Endodermal cell (in vitro differentiated cells): Measurements from ENCODE around the gene NFE2L1. TPM values are rescaled to one million over a fixed set of nuclear protein-coding genes. Genes with fewer than 3 reads are reported as not detected.

Experiments
- DNase-seq: peaks from one replicate; pipeline ENCODE4 v3.0.0-alpha.2; 2017
- H3K27ac ChIP-seq: 2 replicates; pipeline ENCODE4 v1.5.1; 2013; ENCODE audit warnings: mild to moderate bottlenecking, low read depth, low read length, moderate library complexity
- H3K27me3 ChIP-seq: 2 replicates; pipeline ENCODE4 v1.6.1; 2013; ENCODE audit warnings: mild to moderate bottlenecking, low read length, moderate library complexity; ENCODE audit not compliant: insufficient read depth, control insufficient read depth, poor library complexity, severe bottlenecking
- H3K36me3 ChIP-seq: 2 replicates; pipeline ENCODE4 v1.7.0; 2013; ENCODE audit warnings: mild to moderate bottlenecking, low read length, moderate library complexity; ENCODE audit not compliant: control insufficient read depth, insufficient read depth
- H3K4me1 ChIP-seq: one replicate; pipeline ENCODE4 v1.7.0; 2013; ENCODE audit warnings: low read length; ENCODE audit not compliant: control insufficient read depth, insufficient read depth
- H3K4me3 ChIP-seq: 2 replicates; pipeline ENCODE4 v1.5.1; 2013; ENCODE audit warnings: mild to moderate bottlenecking, low read length, moderate library complexity
- H3K9ac ChIP-seq: 2 replicates; pipeline ENCODE4 v1.6.1; 2013; ENCODE audit warnings: mild to moderate bottlenecking, low read length, moderate library complexity; ENCODE audit not compliant: poor library complexity, severe bottlenecking; ENCODE audit errors: extremely low read depth
- H3K9me3 ChIP-seq: 2 replicates; pipeline ENCODE4 v1.6.1; 2013; ENCODE audit warnings: mild to moderate bottlenecking, low read length, moderate library complexity; ENCODE audit not compliant: control insufficient read depth
- H3K27ac Mint-ChIP-seq: 2 replicates; pipeline ENCODE4 v1.8.0; 2020; ENCODE audit warnings: mixed read lengths
- H3K27me3 Mint-ChIP-seq: 2 replicates; pipeline ENCODE4 v1.8.0; 2021; ENCODE audit warnings: mild to moderate bottlenecking, mixed read lengths; ENCODE audit not compliant: insufficient read depth
- H3K36me3 Mint-ChIP-seq: 2 replicates; pipeline ENCODE4 v1.8.0; 2020; ENCODE audit warnings: low read depth, mixed read lengths
- H3K4me1 Mint-ChIP-seq: 2 replicates; pipeline ENCODE4 v1.8.0; 2020; ENCODE audit warnings: mixed read lengths
- H3K4me3 Mint-ChIP-seq: 2 replicates; pipeline ENCODE4 v1.8.0; 2020; ENCODE audit warnings: mild to moderate bottlenecking, moderate library complexity, mixed read lengths
- H3K9me3 Mint-ChIP-seq: 2 replicates; pipeline ENCODE4 v1.8.0; 2020; ENCODE audit warnings: mild to moderate bottlenecking, mixed read lengths
- WGBS, 2 experiments: methylation state at CpG; one replicate each; pipeline versions ENCODE4 v1.1.5 to v1.1.7; 2013; ENCODE audit warnings: missing lambda C conversion rate in 2 of 2, mixed read lengths in 1 of 2; ENCODE audit not compliant: insufficient coverage in 1 of 2, insufficient read length in 1 of 2; 5-methylcytosine and 5-hydroxymethylcytosine counted together
- total RNA-seq, 2 donors: library from RNA; stranded (reverse); fragmentation: NEBNext Ultra II Directional in 1 of 2; extraction: Animal tissue kit (Norgen Biotek cat#: 25700) in 1 of 2; gene quantifications; 2 replicates in 1 of 2; 3 replicates in 1 of 2; pipeline ENCODE4 v1.2.1, GENCODE V29; 2021
- TF ChIP-seq, protein P1 (sequence below): fragments of 200-600 bp; sonication (generic); conservative IDR thresholded peaks from 2 replicates; pipeline ENCODE4 v1.5.0; 2021; ENCODE audit warnings: antibody characterized with exemption, mild to moderate bottlenecking

The NFE2L1 gene
- total RNA-seq, 2 donors from 2014 or later: 122 to 135 TPM

DNA sequence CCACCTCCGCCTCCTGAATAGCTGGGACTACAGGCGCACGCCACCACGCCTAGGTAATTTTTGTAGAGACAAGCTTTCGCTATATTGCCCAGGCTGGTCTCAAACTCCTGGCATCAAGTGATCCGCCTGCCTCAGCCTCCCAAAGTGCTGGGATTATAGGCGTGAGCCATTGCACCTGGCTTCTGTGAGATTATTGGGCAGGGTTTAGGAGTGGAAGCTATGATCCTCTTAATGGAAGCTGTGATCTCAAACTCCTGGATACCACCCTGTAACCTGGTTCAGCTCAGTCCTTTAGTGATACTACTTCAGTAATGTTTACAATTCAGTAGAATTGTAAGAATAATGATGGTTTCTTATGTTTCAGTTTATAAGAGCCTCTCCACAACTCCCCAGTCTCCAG, 14.1 kb downstream of the NFE2L1 start:
- peaks cover 85% of the 10 kb centered on the region for H3K36me3 ChIP-seq
- no peak overlapping the region for H3K27ac Mint-ChIP-seq
- peaks cover 75% of the 10 kb centered on the region for H3K36me3 Mint-ChIP-seq
- no peak overlapping the region for H3K4me3 ChIP-seq
- DNase-seq: no peak
- TF ChIP-seq, protein P1, sequence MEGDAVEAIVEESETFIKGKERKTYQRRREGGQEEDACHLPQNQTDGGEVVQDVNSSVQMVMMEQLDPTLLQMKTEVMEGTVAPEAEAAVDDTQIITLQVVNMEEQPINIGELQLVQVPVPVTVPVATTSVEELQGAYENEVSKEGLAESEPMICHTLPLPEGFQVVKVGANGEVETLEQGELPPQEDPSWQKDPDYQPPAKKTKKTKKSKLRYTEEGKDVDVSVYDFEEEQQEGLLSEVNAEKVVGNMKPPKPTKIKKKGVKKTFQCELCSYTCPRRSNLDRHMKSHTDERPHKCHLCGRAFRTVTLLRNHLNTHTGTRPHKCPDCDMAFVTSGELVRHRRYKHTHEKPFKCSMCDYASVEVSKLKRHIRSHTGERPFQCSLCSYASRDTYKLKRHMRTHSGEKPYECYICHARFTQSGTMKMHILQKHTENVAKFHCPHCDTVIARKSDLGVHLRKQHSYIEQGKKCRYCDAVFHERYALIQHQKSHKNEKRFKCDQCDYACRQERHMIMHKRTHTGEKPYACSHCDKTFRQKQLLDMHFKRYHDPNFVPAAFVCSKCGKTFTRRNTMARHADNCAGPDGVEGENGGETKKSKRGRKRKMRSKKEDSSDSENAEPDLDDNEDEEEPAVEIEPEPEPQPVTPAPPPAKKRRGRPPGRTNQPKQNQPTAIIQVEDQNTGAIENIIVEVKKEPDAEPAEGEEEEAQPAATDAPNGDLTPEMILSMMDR: no peak
- H3K4me1 ChIP-seq: peaks cover 2% of the 10 kb centered on the region
- H3K9ac ChIP-seq: no peak overlapping the region
- WGBS, 2 experiments: 95 to 97% methylated on average over 7 of the region's 7 CpGs
- H3K27me3 Mint-ChIP-seq: no peaks in the 10 kb centered on the region
- H3K27ac ChIP-seq: no peak overlapping the region
- no peaks in the 10 kb centered on the region for H3K9me3 ChIP-seq
- H3K4me3 Mint-ChIP-seq: no peak overlapping the region
- H3K9me3 Mint-ChIP-seq: no peaks in the 10 kb centered on the region
- H3K4me1 Mint-ChIP-seq: peaks cover 14% of the 10 kb centered on the region
- no peaks in the 10 kb centered on the region for H3K27me3 ChIP-seq

DNA sequence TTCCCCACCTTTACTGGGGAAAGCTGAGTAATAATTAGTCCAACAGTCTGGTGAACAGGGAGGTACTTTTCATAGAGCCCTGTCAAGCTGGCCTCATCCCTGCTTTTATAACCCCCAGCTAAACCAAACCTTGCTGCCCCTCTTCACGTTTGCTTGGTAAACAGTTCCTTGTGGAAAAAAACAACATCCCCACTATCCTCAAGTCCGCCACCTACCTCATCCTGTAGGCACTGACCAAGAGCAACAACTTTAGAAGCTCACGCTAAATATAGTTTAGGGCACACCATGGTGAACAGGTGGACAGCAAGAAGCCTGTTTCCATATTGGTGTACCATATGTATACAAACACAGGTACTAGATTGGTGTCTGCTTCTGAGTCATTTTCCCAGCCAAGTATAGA, 16.5 kb downstream of the NFE2L1 start:
- TF ChIP-seq, protein P1: peak; percentile 44
- WGBS, 2 experiments: 89 to 94% methylated on average over 2 to 3 of the region's 3 CpGs
- Histone ChIP-seq H3K27me3 (no peaks in the 10 kb centered on the region), H3K36me3 (peaks cover 77% of the 10 kb centered on the region), H3K4me3 (no peak overlapping the region), H3K4me1 (no peaks in the 10 kb centered on the region), H3K9me3 (no peaks in the 10 kb centered on the region), H3K27ac (no peak overlapping the region), H3K9ac (no peak overlapping the region)
- Mint-ChIP-seq H3K27ac (peak overlapping the region; percentile 59), H3K36me3 (peaks cover 63% of the 10 kb centered on the region), H3K9me3 (no peaks in the 10 kb centered on the region), H3K4me1 (peaks cover 11% of the 10 kb centered on the region), H3K4me3 (no peak overlapping the region), H3K27me3 (no peaks in the 10 kb centered on the region)
- DNase-seq: peak; percentile 61

DNA sequence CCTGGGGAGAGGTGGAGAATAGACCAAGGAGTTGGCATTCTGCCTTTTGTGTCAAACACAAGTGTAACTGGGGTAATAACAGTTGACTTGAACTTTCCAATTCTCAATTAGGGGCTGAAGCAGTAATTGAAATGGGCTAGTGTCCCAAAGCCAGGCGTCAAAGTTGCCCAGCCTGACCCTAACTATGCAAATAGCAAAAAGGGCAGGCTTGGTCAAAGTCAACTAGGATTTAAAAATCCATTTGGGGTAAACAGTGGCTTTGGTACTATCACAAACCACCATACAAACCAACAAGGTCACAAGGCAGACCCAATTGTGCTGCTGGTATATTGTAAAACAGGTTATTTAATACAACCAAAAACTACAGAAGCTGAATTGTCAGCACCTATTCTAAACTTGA, 18.0 kb downstream of the NFE2L1 start:
- H3K36me3 Mint-ChIP-seq: peaks cover 65% of the 10 kb centered on the region
- peaks cover 80% of the 10 kb centered on the region for H3K36me3 ChIP-seq

More for the DNA sequence above, 18.0 kb downstream of the NFE2L1 start:
- H3K27me3 Mint-ChIP-seq: no peaks in the 10 kb centered on the region
- peaks cover 11% of the 10 kb centered on the region for H3K4me1 Mint-ChIP-seq
- 63 to 95% methylated on average over 1 of the region's 1 CpG for WGBS, 2 experiments
- Histone ChIP-seq H3K9me3 (no peaks in the 10 kb centered on the region), H3K27ac (no peak overlapping the region), H3K4me3 (no peak overlapping the region), H3K27me3 (no peaks in the 10 kb centered on the region), H3K4me1 (no peaks in the 10 kb centered on the region), H3K9ac (no peak overlapping the region)
- TF ChIP-seq, protein P1: no peak
- H3K9me3 Mint-ChIP-seq: no peaks in the 10 kb centered on the region
- no peak overlapping the region for H3K27ac Mint-ChIP-seq
- no peak overlapping the region for H3K4me3 Mint-ChIP-seq
- no peak for DNase-seq
